NCI-H1048 (cell line): ENCODE results near the gene POU3F2.

Source experiments
- DNase-seq: peaks from one replicate; lab custom pipeline; 2025; lab: John Stamatoyannopoulos, UW

POU3F2 gene

DNA sequence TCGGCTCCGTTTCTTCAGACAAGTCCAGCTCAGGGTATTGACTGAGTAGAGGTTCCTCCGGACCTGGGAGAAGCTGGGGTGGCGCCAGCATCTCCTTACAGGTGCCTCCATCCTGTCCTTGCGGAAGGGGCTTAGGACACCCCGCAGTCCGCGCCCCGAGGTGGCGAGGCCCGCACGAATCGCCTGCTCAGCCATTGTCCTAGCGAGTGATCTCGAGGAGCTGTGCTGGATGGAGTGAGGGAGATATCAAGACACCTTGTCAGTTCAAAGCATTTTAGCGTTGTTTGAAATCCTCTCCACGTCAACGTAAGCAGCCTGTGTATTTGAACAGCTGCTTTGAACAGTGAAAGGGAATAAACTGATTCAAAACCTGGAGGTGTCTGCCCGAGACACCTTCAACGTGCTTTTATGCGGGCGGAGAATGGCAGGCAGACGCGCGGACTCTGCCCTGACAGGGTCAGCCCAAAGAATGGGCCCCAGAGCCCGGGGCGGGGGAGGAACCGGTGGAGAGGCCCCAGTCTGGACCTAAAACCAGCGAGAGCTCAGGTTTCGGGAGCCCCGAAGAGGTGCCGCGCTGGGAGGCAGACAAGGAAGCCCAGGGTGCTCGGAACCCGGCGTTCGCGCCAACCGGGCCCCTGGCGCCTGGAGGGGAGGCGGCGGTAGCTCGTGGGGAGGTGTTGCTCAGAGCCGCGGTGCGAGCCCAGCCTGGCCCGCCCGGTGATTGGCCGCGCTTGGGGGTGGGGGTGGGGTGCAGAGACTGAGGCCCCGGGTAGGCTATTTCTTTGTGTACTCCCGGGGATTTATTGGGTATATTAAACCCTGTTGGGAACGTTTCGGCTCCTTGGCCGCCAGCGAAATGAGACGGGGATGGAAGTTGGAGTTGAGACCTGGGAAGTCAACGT lies 3.1 kb upstream of the POU3F2 start:
- no peak for DNase-seq

DNA sequence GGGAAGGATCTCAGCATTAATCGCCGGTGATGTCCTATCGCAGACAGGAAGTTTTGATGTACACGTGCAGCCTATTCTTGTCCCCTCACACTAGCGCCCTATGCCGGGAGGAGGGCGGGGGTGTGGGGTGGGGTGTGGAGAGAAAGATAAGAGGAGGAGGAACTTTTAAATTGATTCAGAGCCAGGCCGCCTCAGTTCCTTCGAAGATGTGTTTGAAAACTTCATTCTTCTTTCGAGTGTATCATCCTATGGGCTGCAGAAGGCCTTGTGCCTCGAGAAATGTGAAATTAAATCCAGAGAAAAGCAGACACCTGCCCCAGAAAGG lies 2.5 kb upstream of the POU3F2 start:
- no peak for DNase-seq

DNA sequence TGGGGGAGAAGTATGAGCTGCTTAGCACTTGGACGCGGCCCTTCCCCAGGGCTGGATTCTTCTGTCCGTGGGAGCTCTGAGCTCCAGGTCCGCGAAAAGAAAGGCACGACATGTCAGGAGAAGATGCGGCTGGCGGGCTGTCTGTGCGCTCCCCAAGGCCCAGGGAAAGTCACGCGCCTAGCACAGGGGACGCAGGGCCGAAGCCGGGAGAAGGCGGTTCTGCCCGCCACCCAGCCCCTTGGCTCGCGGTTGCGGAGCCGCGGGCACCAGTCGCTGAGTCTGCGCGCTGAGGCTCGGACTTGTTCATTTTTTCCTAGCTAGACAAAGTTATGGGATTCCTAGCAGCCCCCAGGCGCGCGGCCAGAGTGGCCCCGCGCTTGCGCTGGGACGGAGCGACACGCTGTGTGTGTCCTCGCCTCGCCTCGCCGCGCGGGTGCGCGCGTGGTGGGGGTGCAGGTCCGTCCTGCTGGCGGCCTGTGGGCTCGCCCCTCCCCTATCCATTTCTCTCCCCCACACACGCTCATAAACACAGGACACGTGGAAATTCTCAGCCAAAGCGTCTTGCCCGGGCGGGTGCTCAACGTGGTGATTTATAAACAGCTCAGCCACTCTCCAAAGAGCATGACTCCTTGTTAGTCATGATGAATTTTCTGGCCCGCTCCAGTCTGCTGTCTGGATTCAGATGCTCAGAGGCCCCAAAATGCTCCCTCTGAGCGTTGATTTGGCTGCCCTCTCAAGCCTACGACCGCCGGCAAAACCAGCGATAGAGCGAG lies 1.9 kb upstream of the POU3F2 start:
- no peak for DNase-seq

DNA sequence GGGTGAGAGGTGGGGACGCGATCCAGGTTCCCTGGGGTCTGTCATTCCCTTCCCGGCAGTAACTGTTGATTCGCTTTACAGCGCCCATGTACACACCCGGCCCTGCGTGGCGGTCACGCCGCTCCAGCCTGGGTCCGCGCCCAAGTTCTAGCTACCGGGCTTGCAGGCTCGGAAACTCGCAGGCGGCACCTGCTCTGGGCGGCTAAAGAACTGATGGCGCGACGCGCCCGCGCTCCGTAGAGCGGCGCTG lies 1.4 kb upstream of the POU3F2 start:
- no peak for DNase-seq

DNA sequence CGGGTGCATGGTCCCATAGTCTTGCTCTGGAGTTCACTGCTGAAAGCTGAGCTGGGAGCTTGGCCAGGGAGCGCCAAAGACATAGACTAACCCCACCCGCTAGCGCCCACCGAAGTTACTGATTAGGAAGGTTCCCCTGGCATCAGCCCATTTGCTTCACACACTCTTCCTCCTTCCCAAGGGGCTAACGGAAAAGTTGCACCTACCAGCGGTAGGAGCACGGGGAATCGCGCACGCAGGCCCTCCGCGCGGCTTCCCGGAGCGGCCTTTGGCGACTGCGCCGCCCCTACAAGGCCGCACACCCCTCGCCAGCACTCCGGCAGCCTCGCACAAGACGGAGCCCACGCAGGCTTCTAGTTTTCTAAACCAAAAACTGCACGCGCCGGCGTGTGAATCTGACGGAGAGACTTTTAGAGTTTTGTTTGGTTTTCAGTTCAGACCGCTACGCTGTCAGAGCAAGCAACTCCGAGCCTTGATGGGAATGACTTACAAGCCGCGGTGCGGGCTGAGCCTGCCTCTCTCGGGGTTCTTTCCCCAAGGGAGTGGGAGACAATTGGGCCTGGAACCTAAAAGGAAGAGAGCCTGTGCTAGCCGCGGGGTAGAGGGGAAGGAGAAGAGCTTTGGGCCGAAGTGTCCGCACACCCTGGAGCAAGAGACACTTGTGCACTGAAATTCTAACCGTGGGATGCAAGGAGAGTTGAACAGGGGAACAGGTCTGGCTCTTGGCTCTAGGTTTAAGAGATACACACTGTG lies 891 bp upstream of the POU3F2 start:
- DNase-seq = no peak

DNA sequence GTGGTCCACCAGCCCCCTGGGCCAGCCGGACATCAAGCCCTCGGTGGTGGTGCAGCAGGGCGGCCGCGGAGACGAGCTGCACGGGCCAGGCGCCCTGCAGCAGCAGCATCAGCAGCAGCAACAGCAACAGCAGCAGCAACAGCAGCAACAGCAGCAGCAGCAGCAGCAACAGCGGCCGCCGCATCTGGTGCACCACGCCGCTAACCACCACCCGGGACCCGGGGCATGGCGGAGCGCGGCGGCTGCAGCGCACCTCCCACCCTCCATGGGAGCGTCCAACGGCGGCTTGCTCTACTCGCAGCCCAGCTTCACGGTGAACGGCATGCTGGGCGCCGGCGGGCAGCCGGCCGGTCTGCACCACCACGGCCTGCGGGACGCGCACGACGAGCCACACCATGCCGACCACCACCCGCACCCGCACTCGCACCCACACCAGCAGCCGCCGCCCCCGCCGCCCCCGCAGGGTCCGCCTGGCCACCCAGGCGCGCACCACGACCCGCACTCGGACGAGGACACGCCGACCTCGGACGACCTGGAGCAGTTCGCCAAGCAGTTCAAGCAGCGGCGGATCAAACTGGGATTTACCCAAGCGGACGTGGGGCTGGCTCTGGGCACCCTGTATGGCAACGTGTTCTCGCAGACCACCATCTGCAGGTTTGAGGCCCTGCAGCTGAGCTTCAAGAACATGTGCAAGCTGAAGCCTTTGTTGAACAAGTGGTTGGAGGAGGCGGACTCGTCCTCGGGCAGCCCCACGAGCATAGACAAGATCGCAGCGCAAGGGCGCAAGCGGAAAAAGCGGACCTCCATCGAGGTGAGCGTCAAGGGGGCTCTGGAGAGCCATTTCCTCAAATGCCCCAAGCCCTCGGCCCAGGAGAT lies 1.0 kb downstream of the POU3F2 start:
- DNase-seq = no peak

DNA sequence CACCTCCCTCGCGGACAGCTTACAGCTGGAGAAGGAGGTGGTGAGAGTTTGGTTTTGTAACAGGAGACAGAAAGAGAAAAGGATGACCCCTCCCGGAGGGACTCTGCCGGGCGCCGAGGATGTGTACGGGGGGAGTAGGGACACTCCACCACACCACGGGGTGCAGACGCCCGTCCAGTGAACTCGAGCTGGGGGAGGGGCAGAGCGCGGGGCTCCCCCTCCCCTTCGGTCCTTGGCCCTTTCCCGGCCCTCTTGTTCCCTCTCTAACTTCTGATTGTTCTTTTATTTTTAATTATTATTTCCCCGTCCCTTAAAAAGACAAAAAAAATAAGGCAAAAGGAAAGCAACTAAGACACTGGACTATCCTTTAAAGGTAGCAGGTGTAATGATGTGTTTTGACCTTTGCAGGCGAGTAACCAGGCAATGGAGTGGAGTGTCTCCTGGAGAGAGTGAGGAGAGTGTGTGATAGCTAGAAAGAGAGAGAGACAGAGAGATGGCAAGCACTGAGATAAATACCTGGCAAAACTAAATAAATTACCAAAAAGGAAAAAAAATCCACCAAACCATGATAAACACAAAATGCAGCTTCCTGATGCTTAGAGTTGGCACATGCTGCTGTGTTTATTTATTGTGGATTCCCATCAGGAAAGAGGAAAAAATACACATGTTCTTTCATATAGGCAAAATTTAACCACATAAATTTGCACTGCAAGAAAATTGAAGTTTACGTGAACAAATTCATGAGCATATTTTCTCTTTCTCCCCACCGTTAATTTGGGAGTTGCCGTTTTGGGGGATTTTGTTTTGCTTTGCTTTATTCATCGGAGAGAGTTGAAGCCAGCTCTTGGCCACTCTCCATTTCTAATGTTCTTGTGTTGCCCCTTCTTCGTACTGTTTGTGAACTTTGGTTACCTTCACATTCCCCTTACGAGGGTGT lies 1.9 kb downstream of the POU3F2 start:
- no peak for DNase-seq

DNA sequence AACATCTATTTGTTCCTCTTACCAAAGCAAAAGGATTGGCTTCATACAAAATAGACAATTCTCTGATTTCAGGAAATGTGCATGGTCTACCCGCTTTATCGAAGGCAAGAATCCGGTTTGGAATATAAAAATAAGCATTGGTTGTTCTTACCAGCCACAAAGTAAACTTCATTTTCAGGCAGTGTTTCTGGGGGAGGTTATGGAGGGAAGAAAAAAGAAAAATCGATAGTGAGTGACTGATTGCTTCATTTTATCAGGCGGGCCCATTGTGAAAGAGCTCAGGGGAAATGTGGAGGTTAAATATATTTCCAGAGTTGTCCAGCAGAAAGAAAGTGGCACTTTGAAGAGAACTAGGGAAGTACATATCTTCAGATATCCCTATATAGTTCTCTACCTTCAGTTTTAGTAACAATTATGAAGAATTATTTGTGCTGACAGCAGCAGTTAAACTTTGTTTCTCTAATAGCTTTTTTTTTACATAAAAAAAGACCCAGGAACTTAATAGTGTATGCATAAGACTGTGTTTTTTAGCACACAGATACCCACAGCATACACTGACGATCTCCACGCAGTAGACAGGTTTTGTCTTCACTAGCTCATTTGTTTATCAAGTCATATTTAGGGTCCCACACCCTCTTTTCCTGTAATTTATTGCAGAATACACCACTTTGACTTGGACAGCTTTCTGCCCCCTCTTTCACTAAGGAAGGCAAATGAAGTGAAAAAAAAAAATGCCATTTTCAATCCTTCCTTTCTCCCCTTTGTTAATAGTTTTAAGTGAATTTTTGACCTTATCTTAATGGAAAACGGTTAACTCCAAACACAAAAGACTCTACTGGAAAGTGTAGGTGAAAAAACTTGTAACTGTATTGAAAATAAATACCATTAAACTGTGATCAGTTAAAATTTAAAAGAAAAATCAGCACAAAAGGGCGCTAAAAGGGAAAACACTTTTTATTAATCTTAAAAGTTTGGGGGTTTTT lies 2.9 kb downstream of the POU3F2 start:
- DNase-seq = no peak

DNA sequence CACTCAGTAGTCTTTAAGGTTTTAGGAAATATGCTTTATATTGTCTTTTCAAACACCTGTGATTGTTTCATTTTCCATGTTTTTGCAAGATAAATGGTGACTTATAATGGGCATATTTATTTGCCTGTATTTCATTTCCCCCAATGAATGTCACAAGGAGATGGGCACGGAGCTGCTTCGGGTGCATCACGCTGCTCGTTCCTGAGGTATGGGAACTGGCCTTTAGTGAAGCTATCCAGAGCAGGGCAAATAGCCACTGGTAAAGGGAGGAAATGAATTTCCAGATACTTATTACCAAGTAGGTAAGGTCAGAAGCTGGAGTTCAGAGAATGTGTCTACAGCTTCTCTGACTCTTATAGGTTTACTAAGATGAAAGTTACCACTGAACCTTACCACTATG lies 3.7 kb downstream of the POU3F2 start:
- DNase-seq = no peak

DNA sequence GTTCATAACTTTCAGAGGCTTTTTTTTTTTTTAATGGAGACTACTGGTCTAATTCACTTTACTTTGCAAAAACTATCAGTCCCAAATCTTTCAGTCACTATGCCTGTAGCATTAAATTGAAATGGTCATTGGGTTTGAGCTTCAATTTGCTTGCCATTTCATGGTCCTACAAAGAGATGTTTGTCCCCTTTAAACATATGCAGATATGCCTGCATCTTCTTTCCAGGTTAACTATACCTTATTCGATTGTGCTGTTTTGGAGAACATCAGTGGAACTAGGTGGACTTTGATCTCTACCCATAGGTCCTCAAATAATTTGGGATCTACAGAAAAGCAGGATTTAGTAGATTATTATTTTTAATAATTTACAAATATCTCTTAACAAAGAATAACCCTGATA lies 4.6 kb downstream of the POU3F2 start:
- DNase-seq = no peak

DNA sequence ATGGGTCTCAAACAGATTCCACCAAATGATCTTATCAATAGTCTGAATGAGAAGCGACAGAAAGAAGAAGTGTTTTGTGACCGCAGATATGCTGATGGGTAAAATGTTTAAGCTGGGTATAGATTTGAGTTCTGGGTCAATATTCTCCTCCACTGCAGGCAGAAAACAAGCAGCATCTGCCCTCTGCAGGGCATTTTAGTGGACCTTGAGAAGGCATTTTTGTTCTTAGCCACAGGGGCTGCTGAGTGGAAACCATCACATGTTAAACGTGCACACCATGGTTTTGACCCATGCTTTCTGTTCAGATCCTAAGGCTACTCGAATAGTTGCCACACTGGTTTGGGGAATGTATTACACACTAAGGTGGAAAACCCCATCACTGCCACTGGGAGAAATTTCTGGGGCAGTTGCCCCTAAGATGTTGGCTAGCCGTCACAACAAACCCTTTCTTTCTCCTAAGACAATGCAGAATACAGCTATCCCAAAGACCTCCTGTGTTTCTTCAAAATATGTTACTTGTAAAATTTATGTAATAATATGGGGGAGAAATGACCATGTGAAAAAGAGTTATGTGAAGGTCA lies 5.5 kb downstream of the POU3F2 start:
- no peak for DNase-seq

DNA sequence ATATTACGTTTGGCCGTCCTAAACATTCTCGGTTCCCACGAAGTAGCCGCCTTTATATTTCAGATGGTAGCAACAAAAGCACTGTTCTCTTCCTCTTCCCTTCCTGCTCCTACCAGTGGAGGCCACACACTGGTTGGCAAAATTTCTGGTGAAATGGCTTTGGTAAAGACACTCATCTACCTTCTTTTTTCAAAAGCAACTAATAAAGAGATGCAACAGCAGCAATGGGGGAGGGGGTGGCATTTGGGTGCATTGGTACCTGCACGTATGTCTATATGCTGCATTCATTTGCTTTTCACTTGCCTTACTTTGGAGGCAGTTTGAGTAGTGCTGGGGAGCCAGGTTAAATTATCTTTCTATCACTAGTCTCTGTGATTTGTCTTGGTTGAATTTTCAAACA lies 6.0 kb downstream of the POU3F2 start:
- no peak for DNase-seq

DNA sequence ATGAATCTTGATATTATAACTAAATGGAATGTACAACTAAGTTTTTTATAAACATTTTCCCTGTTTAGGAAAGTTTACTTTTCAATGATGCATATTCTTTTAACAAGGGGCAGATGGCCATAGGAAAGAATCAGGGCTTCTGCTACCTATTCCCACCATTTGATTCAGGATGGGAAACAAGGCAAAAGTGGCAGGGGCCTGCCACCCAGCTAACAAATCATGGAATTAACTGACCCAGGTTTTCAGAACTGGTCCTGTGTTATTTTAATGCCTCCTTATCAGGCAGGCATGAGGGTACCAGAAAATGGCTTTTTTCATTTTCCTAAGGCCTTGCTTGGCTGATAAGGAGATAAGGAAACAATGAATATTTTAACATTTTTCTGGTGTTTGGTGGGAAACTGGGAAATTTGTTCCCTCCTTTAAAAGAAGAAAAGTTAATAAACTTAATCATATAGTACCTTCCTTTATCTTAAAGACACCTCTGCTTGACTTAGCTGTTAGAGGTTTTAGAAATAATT lies 6.7 kb downstream of the POU3F2 start:
- DNase-seq = no peak

DNA sequence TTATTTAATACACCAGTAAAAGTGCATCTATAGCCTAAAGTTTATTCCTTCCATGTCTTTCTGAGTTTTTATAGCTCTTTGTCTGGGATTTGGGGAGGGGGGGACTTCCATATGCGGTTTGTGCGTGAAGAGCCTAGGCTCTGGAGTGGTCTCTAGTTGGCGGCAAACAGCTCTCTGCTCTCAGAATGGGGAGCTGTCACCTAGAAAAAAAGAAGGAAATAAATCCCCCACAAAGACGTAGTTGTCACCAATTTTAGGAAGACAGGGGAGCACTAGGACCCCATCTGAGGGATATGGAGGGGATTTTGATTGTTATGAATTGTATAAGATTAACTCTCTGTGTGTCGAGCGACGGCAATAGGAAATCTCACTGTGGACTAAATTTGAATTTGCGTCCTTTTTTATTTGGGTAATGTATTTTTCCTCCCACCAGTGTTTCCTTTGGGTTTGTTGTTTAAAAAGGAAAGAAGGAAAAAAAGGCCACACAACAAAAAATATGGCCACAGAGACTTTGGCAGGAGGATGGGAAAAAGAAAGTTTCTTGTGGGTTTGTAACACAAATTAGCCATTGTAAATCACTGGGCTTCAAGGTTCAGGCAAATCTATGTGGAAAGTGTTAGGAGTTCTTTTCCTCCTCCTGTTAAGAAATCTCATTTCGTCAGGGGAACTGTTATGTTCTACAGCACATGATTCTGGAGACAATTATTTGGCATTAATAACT lies 7.4 kb downstream of the POU3F2 start:
- DNase-seq = no peak

DNA sequence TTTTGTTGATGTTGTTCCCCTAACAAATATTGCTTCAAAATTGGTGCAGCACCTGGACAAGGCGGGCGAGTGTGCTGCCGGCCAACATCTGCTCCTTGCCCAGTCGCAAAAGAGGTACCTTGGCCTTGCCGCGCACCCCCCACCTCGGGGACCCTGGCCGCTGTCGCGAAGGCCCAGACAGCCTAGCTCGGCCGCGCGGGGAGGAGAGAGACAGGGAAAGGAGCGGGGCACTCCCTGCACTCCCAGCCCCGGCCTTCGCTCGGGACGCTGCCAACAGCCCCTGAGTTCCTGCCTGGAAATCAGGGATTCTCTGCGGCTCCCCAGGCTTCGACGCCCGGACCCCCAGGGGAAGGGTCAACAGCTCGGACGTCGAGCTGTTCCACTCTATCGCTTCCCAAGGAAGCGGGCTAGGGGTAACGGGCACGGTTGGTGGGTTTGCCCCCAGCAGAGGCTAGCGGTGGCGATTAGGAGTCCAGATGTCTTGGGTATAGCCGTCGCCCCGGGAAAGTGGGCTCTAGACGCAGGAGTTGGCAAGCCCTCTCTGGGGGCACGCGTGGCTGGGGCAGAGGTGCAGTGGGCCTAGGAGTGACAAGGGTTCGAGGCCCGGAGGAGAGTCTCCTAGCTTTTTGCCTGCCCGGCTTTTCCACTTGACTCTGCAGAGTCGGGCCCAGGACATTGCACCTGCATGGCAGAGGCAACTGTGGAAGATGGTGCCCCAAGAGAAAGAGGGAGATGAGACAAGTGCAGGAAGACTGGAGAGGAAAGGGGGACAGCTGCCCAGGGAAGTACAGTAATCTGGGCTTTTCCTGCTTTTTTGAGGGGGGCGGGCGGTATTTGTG lies 8.2 kb downstream of the POU3F2 start:
- DNase-seq = no peak

DNA sequence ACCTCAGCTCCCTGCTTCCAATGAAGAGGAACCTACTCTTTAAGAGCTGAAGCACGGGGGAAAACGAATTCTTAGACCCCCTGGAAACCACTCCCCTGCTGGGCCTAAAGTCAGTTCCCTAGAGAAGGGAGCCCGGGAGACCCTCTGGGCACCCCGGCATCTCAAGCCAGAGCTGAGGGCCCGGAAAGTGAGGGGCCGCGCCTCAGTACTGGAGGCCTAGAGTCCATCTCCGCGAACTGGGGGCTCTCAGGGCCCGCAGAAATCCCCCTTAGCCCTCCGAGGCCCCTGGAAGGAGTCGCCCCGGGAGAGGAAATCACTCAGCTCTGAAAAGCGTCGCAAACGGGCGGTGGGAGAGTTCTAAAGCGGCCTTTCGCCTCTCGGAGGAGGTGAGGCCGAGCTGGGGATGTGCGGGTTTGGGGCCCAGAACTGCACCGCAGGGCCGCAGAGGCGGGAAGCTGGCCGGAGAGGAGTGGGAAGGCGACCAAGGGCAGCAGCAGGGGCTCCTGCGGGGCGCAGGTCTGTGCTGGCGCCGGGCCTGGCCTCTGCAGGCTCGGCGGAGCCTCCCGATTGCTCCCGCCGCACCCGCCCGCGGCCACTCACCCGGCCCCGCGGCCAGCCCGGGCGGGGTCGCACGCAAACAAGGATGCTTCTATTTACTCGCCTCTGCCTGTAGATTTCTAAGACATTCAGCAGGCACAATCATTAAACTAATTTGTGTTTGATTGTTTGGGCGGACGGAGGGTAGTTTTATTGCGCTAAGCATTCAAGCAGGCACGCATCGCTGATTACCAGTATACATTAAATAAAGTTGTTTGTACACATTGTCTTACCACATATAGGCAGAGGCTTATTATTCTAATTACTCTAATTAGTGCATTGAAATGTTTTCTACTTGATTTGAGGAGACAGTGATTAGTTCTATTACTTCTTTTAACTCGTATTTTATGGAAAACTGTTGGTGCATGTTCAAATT lies 9.2 kb downstream of the POU3F2 start:
- DNase-seq = no peak
